ENCODE data around the gene SSBP4.

DNA sequence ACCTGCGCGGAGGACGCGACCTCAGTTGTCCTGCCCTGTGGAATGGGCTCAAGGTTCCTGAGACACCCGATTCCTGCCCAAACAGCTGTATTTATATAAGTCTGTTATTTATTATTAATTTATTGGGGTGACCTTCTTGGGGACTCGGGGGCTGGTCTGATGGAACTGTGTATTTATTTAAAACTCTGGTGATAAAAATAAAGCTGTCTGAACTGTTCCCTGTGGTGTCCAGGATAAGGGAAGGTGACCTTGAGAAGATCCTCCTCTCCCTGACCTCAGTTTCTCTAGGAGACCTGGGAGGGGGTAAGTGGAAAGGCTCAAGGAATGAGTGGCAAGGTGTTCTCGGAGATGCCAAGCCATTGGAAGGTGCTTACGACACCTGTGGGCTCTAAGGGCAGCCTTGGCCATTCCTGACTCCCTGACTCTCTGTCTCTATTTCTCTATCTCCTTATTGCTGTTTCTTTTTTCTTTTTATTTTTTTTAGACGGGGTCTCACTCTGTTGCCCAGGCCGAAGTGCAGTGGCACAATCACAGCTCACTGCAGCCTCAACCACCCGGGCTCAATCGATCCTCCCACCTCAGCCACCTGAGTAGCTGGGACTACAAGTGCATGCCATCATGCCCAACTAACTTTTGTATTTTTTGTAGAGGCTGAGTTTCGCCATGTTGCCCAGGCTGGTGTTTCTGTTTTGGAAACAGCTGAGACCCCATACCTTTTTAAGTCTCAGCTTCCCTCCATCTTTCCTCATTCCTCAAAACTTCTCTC is 30.1 kb upstream of the SSBP4 start:
- TF ChIP-seq MAZ (IDR thresholded peaks at IDR 0.05; ENCODE audit: borderline replicate concordance, low read depth, low read length) (no peak), POLR2A (IDR thresholded peaks at IDR 0.05; ENCODE audit: low read depth, low read length) (no peak), MXI1 (IDR thresholded peaks at IDR 0.05; ENCODE audit: borderline replicate concordance, low read depth, low read length) (no peak), RCOR1 (IDR thresholded peaks at IDR 0.05; ENCODE audit: insufficient replicate concordance, low read length) (no peak), RAD21 (IDR thresholded peaks at IDR 0.05; ENCODE audit: low read length) (no peak)
- TF ChIP-seq, protein P1, sequence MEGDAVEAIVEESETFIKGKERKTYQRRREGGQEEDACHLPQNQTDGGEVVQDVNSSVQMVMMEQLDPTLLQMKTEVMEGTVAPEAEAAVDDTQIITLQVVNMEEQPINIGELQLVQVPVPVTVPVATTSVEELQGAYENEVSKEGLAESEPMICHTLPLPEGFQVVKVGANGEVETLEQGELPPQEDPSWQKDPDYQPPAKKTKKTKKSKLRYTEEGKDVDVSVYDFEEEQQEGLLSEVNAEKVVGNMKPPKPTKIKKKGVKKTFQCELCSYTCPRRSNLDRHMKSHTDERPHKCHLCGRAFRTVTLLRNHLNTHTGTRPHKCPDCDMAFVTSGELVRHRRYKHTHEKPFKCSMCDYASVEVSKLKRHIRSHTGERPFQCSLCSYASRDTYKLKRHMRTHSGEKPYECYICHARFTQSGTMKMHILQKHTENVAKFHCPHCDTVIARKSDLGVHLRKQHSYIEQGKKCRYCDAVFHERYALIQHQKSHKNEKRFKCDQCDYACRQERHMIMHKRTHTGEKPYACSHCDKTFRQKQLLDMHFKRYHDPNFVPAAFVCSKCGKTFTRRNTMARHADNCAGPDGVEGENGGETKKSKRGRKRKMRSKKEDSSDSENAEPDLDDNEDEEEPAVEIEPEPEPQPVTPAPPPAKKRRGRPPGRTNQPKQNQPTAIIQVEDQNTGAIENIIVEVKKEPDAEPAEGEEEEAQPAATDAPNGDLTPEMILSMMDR (conservative IDR thresholded peaks at IDR 0.05; ENCODE audit: low read depth, low read length) = no peak
